Activated CD8-positive, alpha-beta memory T cell treated with anti-CD3 and anti-CD28 coated beads, Interleukin-2, amount 50 U/mL, for 48 hours (primary cell): ENCODE measurements around the gene CD27.
"Not testable (repeated sequence)": the region's sequence is repeated elsewhere in the genome, so short reads cannot be mapped to it uniquely, and the experiment has no call there.

ENCODE experiments used
- DNase-seq: peaks from one replicate; pipeline ENCODE4 v3.0.0-alpha.2; 2020

Gene CD27

DNA sequence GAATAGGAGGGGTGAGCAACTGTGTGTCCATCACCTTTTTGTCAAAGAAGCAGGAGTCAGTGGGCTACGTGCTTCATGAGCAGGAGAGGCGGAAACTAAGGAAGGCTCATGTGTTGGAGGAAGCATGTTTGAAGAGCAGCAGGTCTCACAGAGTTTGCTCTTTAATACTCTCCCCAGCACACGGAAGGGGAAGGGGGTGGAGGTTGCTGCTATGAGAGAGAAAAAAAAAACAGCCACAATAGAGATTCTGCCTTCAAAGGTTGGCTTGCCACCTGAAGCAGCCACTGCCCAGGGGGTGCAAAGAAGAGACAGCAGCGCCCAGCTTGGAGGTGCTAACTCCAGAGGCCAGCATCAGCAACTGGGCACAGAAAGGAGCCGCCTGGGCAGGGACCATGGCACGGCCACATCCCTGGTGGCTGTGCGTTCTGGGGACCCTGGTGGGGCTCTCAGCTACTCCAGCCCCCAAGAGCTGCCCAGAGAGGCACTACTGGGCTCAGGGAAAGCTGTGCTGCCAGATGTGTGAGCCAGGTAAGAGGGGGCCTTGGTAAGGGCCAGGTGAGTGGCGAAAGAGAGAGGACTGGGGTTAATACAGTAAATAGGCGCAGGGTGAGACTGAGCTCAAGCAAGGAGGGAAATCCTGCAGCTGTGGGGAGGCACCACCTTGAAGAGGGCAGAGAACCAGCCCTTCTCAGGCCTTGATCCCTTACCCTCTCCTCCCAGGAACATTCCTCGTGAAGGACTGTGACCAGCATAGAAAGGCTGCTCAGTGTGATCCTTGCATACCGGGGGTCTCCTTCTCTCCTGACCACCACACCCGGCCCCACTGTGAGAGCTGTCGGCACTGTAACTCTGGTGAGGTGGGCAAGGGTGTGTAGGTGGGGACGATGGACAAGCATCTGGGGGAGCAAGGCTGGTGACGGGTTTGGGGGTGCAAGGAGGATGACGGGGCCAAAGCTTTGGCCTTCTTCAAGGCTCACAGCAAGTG is at the start of gene CD27:
TSS of gene CD27 (plus strand) at position 252 of the 985 bp plus-strand sequence. CDS start at position 393, 141 bp downstream.
- DNase-seq, result peak; percentile 61

DNA sequence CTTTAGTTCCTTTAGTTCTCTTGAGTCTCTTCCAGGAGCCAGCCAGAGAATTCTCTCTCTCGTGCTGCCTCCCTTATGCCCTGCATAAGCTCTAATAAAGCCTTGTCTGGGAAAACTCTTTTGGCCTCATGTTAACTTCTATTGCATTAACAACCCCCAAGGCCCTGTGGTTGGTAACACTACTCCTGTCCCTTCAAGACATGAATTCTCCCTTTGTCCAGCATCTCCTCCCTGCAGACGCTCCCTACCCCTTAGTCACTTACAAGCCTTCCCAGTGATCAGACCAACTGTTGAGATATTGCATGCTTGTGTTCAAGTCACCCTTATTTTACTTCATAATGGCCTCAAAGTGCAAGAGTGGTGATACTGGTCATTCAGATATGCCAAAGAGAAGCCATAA is 48.7 kb upstream of the CD27 start:
- DNase-seq, result no peak

DNA sequence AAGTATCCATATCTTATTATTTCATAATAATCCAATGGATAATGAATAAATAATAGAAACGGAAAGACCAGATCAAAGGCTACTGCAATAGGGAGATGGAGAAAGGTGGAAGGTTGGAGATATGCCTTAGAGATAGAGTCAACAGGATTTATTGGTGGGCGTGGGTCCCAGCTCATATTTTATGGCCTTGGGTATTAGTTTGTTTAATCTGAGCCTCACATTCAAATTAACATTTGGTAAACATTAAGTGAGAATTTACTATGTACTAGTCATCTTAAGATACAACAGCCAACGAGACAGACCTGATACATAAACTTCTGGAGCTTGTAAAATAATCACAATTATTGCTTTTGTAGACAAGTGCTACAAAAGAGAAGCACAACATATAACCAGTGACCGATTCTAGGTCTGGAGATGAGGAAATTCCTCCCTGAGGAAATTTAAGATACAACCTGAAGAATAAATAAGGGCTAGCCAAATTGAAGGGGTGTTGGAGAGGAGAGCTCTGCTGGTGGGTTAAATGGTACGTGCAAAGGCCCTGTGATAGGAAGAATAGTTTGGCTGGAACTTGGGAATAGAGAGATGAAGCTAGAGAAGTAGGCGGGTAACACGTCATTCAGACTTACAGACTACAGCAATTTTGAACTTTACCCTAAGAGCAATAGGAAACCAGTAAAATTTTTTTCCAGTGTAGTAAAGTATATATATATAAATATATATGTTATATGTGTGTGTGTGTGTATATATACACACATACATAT is 44.7 kb upstream of the CD27 start:
- no peak for DNase-seq

DNA sequence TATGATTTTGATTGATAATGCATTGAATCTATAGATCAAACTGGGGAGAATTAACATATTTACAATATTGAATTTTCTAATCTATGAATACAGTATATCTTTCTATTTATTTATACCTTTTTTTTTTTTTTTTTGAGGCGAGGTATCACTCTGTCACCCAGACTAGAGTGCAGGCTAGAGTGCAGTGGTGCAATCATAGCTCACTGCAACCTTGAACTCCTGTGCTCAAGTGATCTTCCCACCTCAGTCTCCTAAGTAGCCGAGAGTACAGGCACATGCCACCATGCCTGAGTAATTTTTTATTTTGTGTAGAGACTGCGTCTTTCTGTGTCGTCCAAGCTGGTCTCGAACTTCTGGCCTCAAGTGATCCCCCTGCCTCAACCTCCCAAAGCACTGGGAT is 40.4 kb upstream of the CD27 start:
- DNase-seq, result no peak

DNA sequence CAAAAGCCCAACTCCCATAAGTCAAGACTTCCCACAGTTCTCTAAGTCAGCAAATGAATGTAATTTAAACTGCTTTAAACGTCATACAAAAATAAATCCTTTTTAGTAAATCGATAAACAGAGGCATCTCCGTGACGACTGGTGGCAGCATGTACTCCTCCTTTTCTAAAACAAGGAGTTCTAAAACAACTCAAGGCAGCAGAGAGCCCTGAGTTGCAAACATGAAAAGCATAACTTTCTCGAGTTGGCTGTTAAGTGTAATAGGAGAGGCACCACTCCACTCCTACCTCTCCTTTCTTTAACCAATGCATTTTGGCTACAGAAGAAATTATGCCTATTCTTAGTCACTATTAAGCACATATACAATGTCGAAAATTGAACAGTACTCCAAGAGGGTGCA is 38.8 kb upstream of the CD27 start:
- DNase-seq, result no peak

DNA sequence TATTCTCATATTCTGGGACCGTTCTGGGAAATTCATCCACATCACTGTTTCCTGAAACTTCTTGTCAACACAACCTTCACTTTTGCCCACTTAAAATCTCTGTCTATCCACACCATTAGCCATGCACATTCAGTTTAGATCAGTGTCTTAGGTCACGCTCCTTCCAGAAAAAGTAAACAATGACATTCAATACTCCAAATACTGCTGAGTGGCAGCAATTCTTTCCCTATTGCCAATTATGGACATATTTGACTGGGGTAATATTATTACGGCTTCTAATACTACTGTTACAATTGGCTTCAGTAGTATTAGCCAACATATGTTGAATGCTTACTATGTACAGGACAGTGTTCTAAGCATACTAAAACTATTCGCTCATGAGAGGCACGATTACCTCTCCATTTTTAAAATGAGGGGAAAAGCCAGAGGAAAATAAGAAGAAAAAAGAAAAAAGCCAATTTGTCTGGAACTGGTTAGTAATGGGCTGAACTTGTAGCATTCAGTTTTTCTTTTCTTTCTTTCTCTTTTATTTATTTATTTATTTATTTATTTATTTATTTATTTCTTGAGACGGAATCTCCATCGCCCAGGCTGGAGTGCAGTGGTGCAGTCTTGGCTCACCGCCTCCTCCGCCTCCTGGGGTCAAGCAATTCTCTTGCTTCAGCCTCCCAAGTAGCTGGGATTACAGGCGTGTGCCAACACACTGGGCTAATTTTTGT is 37.4 kb upstream of the CD27 start:
- no peak for DNase-seq

DNA sequence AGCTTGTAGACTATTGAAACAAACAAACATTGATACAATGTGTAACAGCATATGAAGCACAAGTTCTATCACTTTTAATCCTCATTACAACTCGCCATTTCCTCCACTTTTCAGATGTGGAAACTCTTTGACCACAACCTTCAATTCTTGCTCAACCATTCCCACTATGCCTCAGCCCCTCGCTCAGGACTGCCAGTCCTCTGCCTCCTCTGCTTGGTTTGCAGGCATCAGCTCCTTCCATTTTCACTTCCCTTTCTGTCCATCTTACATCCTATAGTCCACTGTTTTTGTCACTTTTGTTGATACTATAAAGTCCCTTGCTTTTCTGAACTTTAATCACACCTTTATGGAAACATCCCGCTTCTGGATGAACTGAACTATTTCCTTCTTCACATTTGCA is 28.2 kb upstream of the CD27 start:
- no peak for DNase-seq

DNA sequence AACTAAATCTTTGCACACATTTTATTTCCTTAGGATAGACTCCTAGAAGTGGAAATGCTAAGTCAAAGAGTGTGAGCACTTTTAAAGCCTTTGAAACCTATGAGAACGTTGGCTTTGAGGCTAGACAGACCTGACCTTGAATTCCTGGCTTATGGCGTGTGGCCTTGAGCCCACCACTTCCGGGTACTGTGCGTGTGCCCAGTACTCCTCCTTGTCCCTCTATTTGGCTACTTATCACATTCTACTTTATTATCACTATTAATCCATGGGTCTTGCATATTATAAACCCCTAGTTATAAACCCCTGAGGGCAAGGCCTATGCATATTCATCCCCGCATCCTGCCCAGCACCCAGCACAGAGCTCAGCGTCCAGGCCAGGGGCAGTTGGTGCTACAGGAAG is 26.0 kb upstream of the CD27 start:
- DNase-seq, result no peak

DNA sequence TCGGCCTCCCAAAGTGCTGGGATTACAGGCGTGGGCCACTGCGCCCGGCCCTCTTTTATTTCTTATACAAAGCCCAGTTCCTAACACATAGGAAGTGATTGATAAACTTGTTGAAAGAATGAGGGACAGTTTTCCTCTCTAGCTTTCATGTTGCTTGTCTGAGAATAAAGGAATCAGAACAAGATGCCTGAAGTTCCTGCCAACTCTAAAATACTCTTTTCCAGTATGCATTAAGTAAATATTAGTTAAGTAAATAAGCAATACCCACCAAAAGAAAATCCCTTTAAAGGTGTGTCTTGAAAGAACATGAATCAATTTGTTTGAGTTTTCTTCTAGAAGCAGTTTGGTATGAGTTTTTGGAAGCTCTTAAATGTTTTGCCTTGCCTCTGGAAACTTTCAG is 24.4 kb upstream of the CD27 start:
- DNase-seq, result no peak

DNA sequence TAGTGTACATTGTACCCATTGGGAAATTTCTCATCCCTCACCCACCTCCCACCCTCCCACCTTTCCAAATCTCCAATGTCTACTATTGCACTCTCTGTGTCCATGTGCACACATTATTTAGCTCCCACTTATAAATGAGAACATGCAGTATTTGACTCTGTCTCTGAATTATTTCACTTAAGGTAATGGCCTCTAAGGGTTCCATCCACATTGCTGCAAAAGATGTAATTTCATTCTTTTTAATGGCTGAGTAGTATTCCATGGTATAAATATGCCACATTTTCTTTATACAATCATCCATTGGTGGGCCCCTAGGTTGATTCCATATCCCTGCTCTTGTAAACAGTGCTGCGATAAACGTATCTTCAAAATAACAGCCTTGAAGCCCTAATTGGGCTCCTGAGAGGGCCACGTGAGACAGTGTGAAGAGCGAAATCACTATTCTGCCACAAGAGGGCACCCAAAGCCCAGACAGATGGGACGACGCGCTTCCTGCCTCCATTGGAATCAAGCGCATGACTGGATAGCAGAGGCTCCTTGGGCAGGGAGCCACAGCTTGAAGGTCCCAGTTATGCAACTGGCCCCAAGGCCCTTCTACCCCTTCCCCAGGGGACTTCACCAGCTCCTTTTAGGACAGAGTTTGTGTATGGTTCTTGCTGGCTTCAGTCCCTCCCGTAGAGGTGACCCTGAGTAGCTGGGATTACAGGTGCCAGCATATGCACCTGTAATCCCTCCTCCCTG is 21.3 kb upstream of the CD27 start:
- DNase-seq, result peak; percentile 81

DNA sequence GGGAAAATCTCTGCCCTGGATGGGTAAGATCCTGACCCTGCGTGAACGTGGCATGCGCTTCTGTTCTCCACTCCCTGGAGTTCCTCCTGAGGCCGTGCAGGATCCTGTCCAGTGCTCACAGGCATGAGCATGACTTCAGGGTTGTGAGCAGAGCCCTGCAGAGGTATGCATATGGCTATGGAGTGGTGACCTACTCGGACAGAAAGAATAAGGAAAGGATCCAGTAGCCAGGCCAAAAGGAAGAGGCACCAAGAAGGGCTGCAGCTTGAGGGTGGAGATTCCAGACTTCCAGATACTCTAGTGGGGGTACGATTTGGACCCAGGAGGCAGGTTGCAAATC is 20.8 kb upstream of the CD27 start:
- no peak for DNase-seq

DNA sequence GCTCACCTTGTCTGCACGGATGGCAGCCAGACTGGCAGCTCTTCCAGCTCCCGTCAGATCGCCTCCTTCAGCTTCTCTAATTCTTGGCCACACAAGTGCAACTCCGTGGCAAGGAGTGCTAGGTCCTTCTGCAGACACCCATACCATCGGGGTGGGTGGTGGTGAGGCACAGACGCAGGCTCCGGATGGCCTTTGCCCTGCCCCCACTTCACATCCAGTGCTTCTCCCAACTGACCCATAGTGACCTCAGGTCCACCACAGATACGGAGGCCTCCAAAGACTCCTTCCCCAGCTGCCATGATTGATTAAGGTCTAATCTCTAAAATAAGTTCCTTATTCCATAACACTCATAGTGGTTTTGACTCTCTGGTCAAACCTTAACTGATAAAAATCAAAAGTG is 19.9 kb upstream of the CD27 start:
- no peak for DNase-seq

DNA sequence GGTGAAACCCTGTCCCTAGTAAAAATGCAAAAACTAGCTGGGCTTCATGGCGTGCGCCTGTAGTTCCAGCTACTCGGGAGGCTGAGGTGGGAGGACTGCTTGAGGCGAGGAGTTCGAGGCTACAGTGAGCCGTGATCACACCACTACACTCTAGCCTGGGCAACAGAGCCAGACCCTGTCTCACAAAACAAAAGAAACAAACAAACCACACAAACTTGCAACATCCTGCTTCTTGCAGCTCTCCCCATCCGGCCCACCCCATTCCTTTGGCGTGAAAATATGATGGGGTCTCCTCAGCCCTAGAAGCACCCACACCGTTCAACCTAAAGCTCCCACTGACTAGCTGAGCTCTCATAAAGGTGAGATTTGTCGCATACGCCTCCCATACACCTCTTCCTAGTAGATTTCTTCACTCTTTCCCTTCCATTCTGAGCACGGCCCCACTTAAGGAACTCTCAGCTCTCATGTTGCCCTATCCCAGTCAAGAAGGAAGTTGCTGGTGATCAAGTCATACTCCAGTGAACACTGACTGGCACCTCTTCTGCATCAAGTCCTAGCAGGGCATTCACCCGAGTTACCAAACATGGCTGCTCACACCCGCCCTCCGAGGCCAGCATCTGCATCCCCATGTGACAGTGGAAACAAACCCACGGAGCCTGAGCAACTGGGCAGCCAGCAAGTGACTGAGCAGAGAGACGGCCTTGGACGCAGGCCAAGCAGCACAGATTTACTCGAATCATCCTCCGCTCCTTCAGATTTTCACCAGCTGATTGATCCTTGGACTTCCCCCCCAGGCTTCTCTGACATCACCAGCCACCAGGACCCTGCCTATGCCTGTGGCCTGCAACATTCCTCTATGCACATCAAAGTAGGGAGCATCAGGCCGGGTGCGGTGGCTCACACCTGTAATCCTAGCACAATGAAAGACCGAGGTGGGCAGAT is 18.9 kb upstream of the CD27 start:
- DNase-seq, result peak; percentile 45

DNA sequence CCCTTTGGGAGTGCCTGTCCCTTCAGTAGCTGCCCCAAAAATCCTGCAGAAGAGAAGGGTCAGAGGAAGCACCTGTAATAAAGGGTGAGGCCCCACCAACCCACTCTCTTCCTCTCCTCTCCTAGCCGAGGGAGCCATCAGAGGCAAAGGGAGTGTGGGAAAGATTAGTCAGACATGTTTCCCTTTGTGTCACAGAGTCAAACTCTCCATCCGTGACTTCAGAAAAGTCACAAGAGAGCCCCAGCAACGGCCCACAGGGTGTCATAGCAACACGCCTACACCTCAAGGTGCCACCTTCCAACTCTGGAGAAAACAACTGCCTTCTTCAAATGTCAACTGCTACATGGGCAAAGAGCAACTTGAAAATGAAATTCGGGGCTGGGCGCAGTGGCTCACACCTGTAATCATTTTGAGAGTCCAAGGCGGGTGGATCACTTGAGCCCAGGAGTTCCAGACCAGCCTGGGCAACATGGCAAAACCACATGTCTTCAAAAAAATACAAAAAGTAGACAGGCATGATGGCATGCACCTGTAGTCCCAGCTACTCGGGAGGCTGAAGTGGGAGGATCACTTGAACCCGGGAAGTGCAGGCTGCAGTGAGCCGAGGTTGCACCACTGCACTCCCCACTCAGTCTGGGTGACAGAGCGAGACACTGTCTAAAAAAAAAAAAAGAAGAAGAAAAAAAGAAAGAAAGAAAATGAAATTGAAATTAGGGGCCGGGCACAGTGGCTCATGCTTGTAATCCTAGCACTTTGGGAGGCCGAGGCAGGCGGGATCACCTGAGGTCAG is 17.7 kb upstream of the CD27 start:
- DNase-seq, result peak; percentile 92

DNA sequence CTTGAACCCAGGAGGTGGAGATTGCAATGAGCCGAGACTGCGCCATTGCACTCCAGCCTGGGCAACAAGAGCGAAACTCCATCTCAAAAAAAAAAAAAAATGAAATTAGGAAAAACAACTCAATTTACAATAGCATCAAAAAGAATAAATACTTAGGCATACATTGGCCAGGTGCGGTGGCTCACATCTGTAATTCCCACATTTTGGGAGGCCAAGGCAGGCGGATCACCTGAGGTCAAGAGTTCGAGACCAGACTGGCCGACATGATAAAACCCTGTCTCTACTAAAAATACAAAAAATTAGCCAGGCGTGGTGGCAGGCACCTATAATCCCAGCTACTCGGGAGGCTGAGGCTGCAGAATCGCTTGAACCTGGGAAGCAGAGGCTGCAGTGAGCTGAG is 17.0 kb upstream of the CD27 start:
- DNase-seq, result not testable (repeated sequence)

DNA sequence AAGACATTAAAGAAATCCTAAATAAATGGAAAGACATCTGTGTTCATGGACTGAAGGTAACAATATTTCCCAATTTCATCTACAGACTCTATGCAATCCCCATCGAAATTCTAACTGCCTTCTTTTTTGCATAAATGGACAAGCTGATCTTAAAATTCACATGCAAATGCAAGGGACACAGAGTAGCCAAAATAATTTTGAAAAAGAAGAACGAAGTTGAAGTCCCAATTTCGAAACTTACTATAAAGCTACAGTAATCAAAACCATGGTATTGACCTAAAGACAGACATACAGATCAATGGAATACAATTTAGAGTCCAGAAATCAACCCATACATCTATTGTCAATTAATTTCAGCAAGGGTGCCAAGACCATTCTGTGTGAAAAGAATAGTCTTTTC is 16.4 kb upstream of the CD27 start:
- no peak for DNase-seq

DNA sequence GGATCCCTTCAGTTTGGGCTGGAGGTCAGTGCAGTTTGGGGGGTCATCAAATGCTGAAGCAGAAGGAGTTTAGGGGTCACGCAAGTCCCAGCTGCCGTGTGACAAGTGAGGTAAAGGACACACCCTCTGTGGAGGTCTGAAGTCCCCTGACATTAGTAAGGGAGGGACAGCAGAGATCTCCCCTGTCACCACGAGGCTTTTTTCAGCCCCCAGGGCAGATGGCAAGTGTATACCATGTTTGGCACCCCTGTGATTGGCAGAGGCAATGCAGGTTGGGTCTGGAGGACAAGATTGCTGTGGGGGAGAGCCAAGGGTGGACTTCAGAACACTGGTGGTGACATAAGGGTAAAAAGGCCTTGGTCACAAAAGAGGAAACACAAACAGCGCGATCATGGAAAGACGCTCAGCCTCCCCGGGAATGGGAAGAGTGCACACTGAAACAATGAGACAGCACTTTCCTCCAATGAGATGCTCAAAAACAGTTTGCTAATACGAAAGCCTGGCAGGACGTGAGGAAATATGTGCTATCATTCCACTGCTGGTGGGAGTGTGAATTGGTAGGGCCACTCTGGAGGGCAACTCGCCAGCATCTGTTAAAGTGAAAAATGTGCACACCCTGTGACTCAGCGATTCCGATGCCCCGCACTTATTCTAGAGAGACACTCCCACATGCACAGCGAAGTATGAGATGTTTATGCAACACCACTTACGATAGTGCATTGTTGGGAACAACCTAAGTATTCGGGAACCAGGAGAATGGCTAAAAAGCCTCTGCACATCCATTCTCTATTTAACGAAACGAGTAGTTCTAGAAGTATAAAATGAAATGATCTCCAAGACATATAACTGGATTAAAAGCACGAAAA is 14.4 kb upstream of the CD27 start:
- peak; percentile 70 for DNase-seq

DNA sequence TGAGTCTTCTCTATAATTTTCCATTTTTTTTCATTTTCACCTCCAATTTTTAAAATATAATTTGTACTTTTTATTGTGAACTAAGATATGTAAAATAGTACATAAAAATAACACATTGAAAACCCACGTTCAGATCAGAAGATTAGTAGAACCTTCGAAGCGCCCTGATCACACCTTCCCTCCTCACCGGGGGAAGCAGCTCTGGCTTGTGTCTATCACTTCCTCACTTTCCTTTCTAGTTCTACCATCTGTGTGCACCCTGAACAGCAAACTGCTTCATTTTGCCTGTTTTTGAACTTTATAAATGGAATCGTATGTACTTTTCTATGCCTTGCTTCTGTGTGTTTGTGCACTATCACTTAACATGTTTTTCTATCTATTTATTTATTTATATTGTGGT is 11.8 kb upstream of the CD27 start:
- DNase-seq, result peak; percentile 43
